K562 (cell line): ENCODE results near the gene LPIN3.

Experiments used
- CBFA2T3 ChIP-seq: fragments of 450-650 bp; IDR thresholded peaks from 2 replicates; pipeline ENCODE4 v1.6.1; 2017
- CEBPB ChIP-seq: fragments of 450-650 bp; IDR thresholded peaks from 2 replicates; pipeline ENCODE4 v1.6.1; 2016; ENCODE audit warnings: missing genetic modification characterization, missing compliant biosample characterization
- CTCF ChIP-seq, 3 experiments: IDR thresholded peaks in 2 of 3; conservative IDR thresholded peaks in 1 of 3; 2 replicates each; pipeline ENCODE4 v1.5.1; 2011 to 2012; ENCODE audit warnings: low read length in 3 of 3, mild to moderate bottlenecking in 3 of 3, control low read depth in 2 of 3, improper control_type of control experiment in 1 of 3, inconsistent platforms in 1 of 3, low read depth in 1 of 3, mixed read lengths in 1 of 3, moderate library complexity in 1 of 3; ENCODE audit not compliant: insufficient read depth in 2 of 3
- EP300 ChIP-seq: IDR thresholded peaks from 2 replicates; pipeline ENCODE4 v1.6.1; 2012; ENCODE audit warnings: low read length, improper control_type of control experiment
- ERF ChIP-seq: fragments of 450-650 bp; formaldehyde crosslinking; IDR thresholded peaks from 2 replicates; pipeline ENCODE4 v1.4.0; 2020; ENCODE audit warnings: mild to moderate bottlenecking, mixed read lengths
- FOXJ3 ChIP-seq: sonication (generic); formaldehyde crosslinking; IDR thresholded peaks from 2 replicates; pipeline ENCODE4 v1.4.0; 2020; ENCODE audit warnings: mild to moderate bottlenecking, missing genetic modification reagents
- NRF1 ChIP-seq, 2 experiments: fragments of 450-650 bp; IDR thresholded peaks in 1 of 2; conservative IDR thresholded peaks in 1 of 2; 2 replicates each; pipeline ENCODE4 v1.6.1; 2014; ENCODE audit warnings: mild to moderate bottlenecking in 2 of 2
- POLR2AphosphoS5 ChIP-seq: IDR thresholded peaks from 2 replicates; pipeline ENCODE4 v1.6.1; 2011; ENCODE audit warnings: mild to moderate bottlenecking, low read depth, low read length, moderate library complexity; ENCODE audit not compliant: control insufficient read depth, insufficient read depth
- THRA ChIP-seq: fragments of 450-650 bp; IDR thresholded peaks from 2 replicates; pipeline ENCODE4 v1.6.1; 2017; ENCODE audit warnings: mild to moderate bottlenecking, moderate library complexity

GRCh38 chr20:41394931-41395666 is 54.5 kb downstream of the LPIN3 start:
- no peak for TF ChIP-seq POLR2AphosphoS5
- TF ChIP-seq FOXJ3 (CRISPR knock-in tag): no peak
- TF ChIP-seq CBFA2T3: no peak
- no peak for TF ChIP-seq ERF
- no peak for TF ChIP-seq CEBPB (tag)
- no peak for TF ChIP-seq THRA
- no peak for TF ChIP-seq CTCF (IDR thresholded peaks at IDR 0.05 in 2 of 3, conservative IDR thresholded peaks at IDR 0.05 in 1 of 3; ENCODE audit: insufficient read depth in 2 of 3, low read depth in 1 of 3, low read length in 3 of 3)
- no peak for TF ChIP-seq EP300
- TF ChIP-seq NRF1 (conservative IDR thresholded peaks at IDR 0.05 in 1 of 2, IDR thresholded peaks at IDR 0.05 in 1 of 2): no peak
